Activated T-cell treated with anti-CD3 and anti-CD28 coated beads for 24 hours (primary cell): ENCODE measurements around the gene NR2E1.

Experiments used
- DNase-seq: peaks from one replicate; pipeline ENCODE4 v3.0.0-alpha.2; 2020; ENCODE audit warnings: low read depth

The NR2E1 gene

GRCh38 chr6:108171291-108171917, 5.6 kb downstream of the NR2E1 start:
- DNase-seq: no peak

- no peak for DNase-seq
Observed at GRCh38 chr6:108171918-108172516, 6.2 kb downstream of the NR2E1 start.

GRCh38 chr6:108174371-108175175, 8.8 kb downstream of the NR2E1 start:
- no peak for DNase-seq

- no peak for DNase-seq
Observed at GRCh38 chr6:108175176-108175591, 9.4 kb downstream of the NR2E1 start.

GRCh38 chr6:108175592-108176279, 9.9 kb downstream of the NR2E1 start:
- no peak for DNase-seq

- DNase-seq: no peak
Observed at GRCh38 chr6:108176281-108177089, 10.7 kb downstream of the NR2E1 start.

GRCh38 chr6:108179741-108180140, 13.9 kb downstream of the NR2E1 start:
- DNase-seq: no peak

- DNase-seq: no peak
Observed at GRCh38 chr6:108180266-108180665, 14.4 kb downstream of the NR2E1 start.

GRCh38 chr6:108180776-108181175, 15.0 kb downstream of the NR2E1 start:
- DNase-seq: no peak

- no peak for DNase-seq
Observed at GRCh38 chr6:108186226-108186625, 20.4 kb downstream of the NR2E1 start.

GRCh38 chr6:108187519-108187918, 21.7 kb downstream of the NR2E1 start:
- no peak for DNase-seq

- no peak for DNase-seq
Observed at GRCh38 chr6:108193131-108193530, 27.3 kb downstream of the NR2E1 start.

GRCh38 chr6:108193835-108194234, 28.0 kb downstream of the NR2E1 start:
- no peak for DNase-seq

GRCh38 chr6:108194503-108194902, 28.7 kb downstream of the NR2E1 start:
- no peak for DNase-seq

GRCh38 chr6:108195209-108195608, 29.4 kb downstream of the NR2E1 start:
- no peak for DNase-seq

- no peak for DNase-seq
Observed at GRCh38 chr6:108198761-108199498, 33.1 kb downstream of the NR2E1 start.

- no peak for DNase-seq
Observed at GRCh38 chr6:108200186-108200585, 34.4 kb downstream of the NR2E1 start.

GRCh38 chr6:108200631-108201030, 34.8 kb downstream of the NR2E1 start:
- DNase-seq: no peak

GRCh38 chr6:108203189-108204112, 37.6 kb downstream of the NR2E1 start:
- DNase-seq: no peak

- DNase-seq: no peak
Observed at GRCh38 chr6:108207013-108207412, 41.2 kb downstream of the NR2E1 start.
